CD4-positive, alpha-beta memory T cell (primary cell): Measurements from ENCODE around the gene TMEM115. TPM values are rescaled to one million over a fixed set of nuclear protein-coding genes. Genes with fewer than 3 reads are reported as not detected.

ENCODE experiments used
- CTCF ChIA-PET: fragments of 350-600 bp; sonication (Branson Sonifier 250); formaldehyde crosslinking; loops from one replicate; lab custom pipeline; 2021; ENCODE audit warnings: inconsistent platforms; ENCODE audit not compliant: partially characterized antibody; lab: Charles Lee
- POLR2A ChIA-PET: fragments of 350-600 bp; sonication (Branson Sonifier 250); formaldehyde crosslinking; loops from one replicate; lab custom pipeline; 2021; ENCODE audit not compliant: partially characterized antibody; lab: Charles Lee
- DNase-seq, 5 donors: peaks; one replicate each; pipeline versions ENCODE4 v3.0.0 to v3.0.0-alpha.2; 2020 to 2022; ENCODE audit warnings: mixed read lengths in 1 of 5
- H3K27ac ChIP-seq: one replicate; pipeline ENCODE4 v1.7.0; 2013; ENCODE audit warnings: low read depth, low read length
- H3K27me3 ChIP-seq: 2 replicates; pipeline ENCODE4 v1.7.0; 2013; ENCODE audit warnings: mild to moderate bottlenecking, low read length, moderate library complexity; ENCODE audit not compliant: insufficient read depth
- H3K36me3 ChIP-seq: 2 replicates; pipeline ENCODE4 v1.7.0; 2013; ENCODE audit warnings: mild to moderate bottlenecking, low read length, moderate library complexity; ENCODE audit not compliant: insufficient read depth
- H3K4me1 ChIP-seq: 2 replicates; pipeline ENCODE4 v1.7.0; 2013; ENCODE audit warnings: mild to moderate bottlenecking, low read length, moderate library complexity; ENCODE audit not compliant: insufficient read depth
- H3K4me3 ChIP-seq, 2 donors: one replicate each; pipeline ENCODE4 v1.7.0; 2013; ENCODE audit warnings: low read length in 2 of 2, mild to moderate bottlenecking in 1 of 2
- H3K9me3 ChIP-seq, 2 donors: one replicate each; pipeline ENCODE4 v1.7.0; 2013; ENCODE audit warnings: low read length in 2 of 2, control low read depth in 1 of 2; ENCODE audit not compliant: control insufficient read depth in 1 of 2
- H3K27ac Mint-ChIP-seq, 7 donors: one replicate each; pipeline ENCODE4 v1.8.0; 2020 to 2021; ENCODE audit warnings: mixed read lengths in 7 of 7, mild to moderate bottlenecking in 6 of 7, inconsistent platforms in 3 of 7, moderate library complexity in 3 of 7
- H3K27me3 Mint-ChIP-seq, 2 donors: one replicate each; pipeline ENCODE4 v1.8.0; 2020 to 2021; ENCODE audit warnings: mixed read lengths in 2 of 2
- H3K36me3 Mint-ChIP-seq, 2 donors: one replicate each; pipeline ENCODE4 v1.8.0; 2020 to 2021; ENCODE audit warnings: mixed read lengths in 2 of 2, inconsistent platforms in 1 of 2, mild to moderate bottlenecking in 1 of 2
- H3K4me1 Mint-ChIP-seq, 4 donors: one replicate each; pipeline ENCODE4 v1.8.0; 2020 to 2021; ENCODE audit warnings: mixed read lengths in 4 of 4, mild to moderate bottlenecking in 1 of 4
- H3K4me3 Mint-ChIP-seq, 8 donors: one replicate each; pipeline ENCODE4 v1.8.0; 2020 to 2021; ENCODE audit warnings: mixed read lengths in 8 of 8, mild to moderate bottlenecking in 7 of 8, moderate library complexity in 6 of 8, inconsistent platforms in 3 of 8
- H3K9me3 Mint-ChIP-seq, 8 donors: one replicate each; pipeline ENCODE4 v1.8.0; 2020 to 2021; ENCODE audit warnings: mixed read lengths in 8 of 8, mild to moderate bottlenecking in 5 of 8, inconsistent platforms in 3 of 8, moderate library complexity in 1 of 8
- intact Hi-C: fragments of 100-400 bp; cut with micrococcal nuclease; formaldehyde crosslinking; loops from one replicate; pipeline ENCODE4 v1.15.1; 2023
- polyA plus RNA-seq, 2 donors: library from polyadenylated mRNA; unstranded; fragments of 300-500 nt; fragmentation: Illumina TruSeq; gene quantifications; one replicate each; pipeline ENCODE4 v1.2.3, GENCODE V29; 2021
- total RNA-seq, 2 experiments: library from RNA; stranded (reverse); gene quantifications; one replicate each; pipeline ENCODE4 v1.2.3, GENCODE V29; 2021

TMEM115 gene
- total and polyA plus RNA-seq, 4 experiments from 2014 or later: 28.6 to 38.4 (median 32.8) TPM

GRCh38 chr3:50330330-50330729, 29.0 kb downstream of the TMEM115 start:
- ChIA-PET POLR2A (interaction anchor here (3.5 to 20.5 kb wide), 3 partner anchors 7 to 21 kb away, joined by 27 to 595 read pairs (median 81); partner anchors contain the start of genes CYB561D2, NPRL2, RASSF1 and TMEM115), CTCF (interaction anchor here (0.9 kb wide), 1 partner anchor 17 kb away, joined by 3 read pairs; no protein-coding TSS in a partner anchor)
- H3K27ac Mint-ChIP-seq: peak overlapping the region in 1 of 7 donors; percentile 44
- Histone ChIP-seq H3K9me3 (no peaks in the 10 kb centered on the region), H3K36me3 (peaks cover 42% of the 10 kb centered on the region), H3K27ac (no peak overlapping the region), H3K4me3 (no peak overlapping the region), H3K4me1 (peaks cover 44% of the 10 kb centered on the region), H3K27me3 (no peaks in the 10 kb centered on the region)
- peak in 1 of 5 donors; percentile 22 for DNase-seq
- peaks cover 0 to 3% (median 0%) of the 10 kb centered on the region in 8 donors for H3K9me3 Mint-ChIP-seq
- no peaks in the 10 kb centered on the region for H3K27me3 Mint-ChIP-seq
- intact Hi-C loops: no loop called here
- peaks cover 22 to 51% (median 32%) of the 10 kb centered on the region in 4 donors for H3K4me1 Mint-ChIP-seq
- peak overlapping the region in 1 of 8 donors; percentile 15 for H3K4me3 Mint-ChIP-seq
- H3K36me3 Mint-ChIP-seq: peaks cover 4 to 47% of the 10 kb centered on the region in 2 donors

DNA sequence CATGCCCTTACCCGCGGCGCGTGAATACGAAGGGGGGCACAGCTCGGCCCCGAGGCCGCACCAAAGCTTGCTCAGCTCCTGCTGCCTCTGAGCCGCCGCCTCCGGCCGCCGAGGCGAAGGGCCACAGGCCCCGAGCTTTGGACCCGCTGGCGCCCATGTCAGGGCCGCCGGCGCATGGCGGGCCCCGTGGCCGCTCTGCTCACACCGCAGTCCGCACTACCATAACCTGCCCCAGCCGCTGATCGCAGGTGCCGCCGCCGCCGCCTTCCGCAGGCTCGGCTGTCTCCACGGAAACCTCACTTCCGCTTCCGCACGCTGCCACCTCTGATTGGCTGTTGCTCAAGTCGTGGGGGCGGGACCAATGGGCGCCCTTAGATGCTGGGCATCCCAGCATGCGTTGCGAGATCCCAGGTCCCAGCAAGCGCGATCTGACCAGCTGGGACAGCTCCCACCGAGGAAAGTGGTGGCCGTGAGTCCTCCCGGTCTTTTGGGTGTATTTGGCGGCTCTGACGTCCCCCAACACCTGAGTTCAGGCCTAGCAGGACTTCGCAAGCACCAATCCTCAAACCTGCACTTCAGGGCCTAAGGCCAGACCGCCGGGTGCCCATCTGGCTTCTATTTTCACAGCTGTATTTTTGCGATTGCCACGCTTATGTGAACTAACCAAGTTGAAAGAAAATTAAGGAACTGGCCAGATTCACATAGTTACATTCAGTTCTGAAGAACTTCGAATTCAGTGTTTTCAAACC, 31.2 kb downstream of the TMEM115 start, which contains the start of gene TUSC2:
TSS of gene TUSC2 (minus strand) at position 281 of the 749 bp plus-strand sequence. CDS start at position 157, 124 bp downstream.
- POLR2A ChIA-PET: interaction anchor here (1.0 to 20.5 kb wide), 10 partner anchors 10 to 241 kb away, joined by 3 to 595 read pairs (median 8); partner anchors contain the start of genes CYB561D2, HEMK1, HYAL3 and IFRD2

DNA sequence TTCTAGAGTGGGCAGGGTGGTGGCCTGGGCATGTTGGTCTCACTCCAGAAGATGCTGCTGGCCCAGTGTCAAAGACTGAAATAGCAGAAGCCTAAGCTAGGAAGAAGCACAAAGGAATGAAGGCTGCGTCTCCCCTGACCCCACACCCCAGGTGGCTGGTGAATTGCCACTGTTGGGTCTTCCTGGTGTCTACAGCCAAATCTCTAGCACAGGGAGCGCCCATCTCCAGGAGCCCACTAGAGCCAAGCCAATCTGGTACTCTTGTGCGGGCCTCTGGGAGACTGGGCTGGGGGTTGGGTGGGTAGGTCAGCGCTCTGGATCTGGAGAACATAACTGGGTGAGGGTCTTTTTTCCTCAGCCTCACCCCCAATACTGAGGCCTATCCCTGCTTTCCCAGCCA, 32.2 kb downstream of the TMEM115 start:
- Histone ChIP-seq H3K27ac (peak overlapping the region; percentile 82), H3K4me1 (peaks cover 24% of the 10 kb centered on the region)

More for the DNA sequence above, 31.2 kb downstream of the TMEM115 start, which contains the start of gene TUSC2:
- Mint-ChIP-seq H3K9me3 (peaks cover 0 to 1% (median 0%) of the 10 kb centered on the region in 8 donors), H3K4me3 (peak within 1 kb of the TSS; percentile 91 to 97 (median 94)), H3K4me1 (peaks cover 13 to 42% (median 23%) of the 10 kb centered on the region in 4 donors), H3K36me3 (peaks cover 0 to 49% of the 10 kb centered on the region in 2 donors), H3K27ac (peak within 1 kb of the TSS; percentile 93 to 97 (median 97)), H3K27me3 (no peaks in the 10 kb centered on the region)
- intact Hi-C loops: loop anchor here (1.0 to 2.0 kb wide), 5 partner anchors 9 to 36 kb away; partner anchors contain the start of genes HYAL3, IFRD2, NAA80 and TMEM115
- Histone ChIP-seq H3K4me1 (peaks cover 22% of the 10 kb centered on the region), H3K4me3 (peak within 1 kb of the TSS; percentile 73 to 91), H3K27ac (peak within 1 kb of the TSS; percentile 82), H3K36me3 (peaks cover 37% of the 10 kb centered on the region), H3K9me3 (no peaks in the 10 kb centered on the region), H3K27me3 (no peaks in the 10 kb centered on the region)
- DNase-seq: peak; percentile 91 to 96 (median 93)
- CTCF ChIA-PET: interaction anchor here (1.0 to 3.4 kb wide), 9 partner anchors 9 to 102 kb away, joined by 3 to 17 read pairs (median 4); partner anchors contain the start of genes HYAL3, NAA80 and NPRL2

DNA sequence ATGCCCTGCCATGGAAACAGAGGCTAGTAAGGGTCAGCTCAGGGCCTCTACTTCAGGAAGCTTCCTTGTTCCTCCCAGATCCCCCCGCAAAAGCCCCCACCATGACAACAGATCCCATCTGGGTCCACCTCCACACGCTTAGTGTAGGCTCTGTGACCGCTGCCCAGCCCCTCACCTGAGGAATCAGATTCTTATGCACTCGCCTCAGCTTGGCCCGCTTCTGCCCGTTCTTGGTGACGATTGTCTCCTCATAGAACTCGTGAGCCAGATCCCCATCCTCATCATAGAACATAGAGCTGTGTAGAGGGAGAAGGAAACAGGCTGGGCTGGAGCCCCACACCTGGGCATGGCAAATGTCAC, 33.2 kb downstream of the TMEM115 start:
- ChIA-PET POLR2A (interaction anchor here (3.8 to 20.5 kb wide), 3 partner anchors 10 to 27 kb away, joined by 16 to 595 read pairs (median 144); partner anchors contain the start of genes CYB561D2, HYAL3, NAA80 and NPRL2), CTCF (interaction anchor here (0.8 to 3.4 kb wide), 6 partner anchors 11 to 132 kb away, joined by 3 to 17 read pairs (median 3); partner anchors contain the start of genes CYB561D2, HYAL3, NAA80 and NPRL2)
- Mint-ChIP-seq H3K4me1 (peaks cover 14 to 37% (median 23%) of the 10 kb centered on the region in 4 donors), H3K27me3 (no peaks in the 10 kb centered on the region), H3K4me3 (peak overlapping the region in 5 of 8 donors; percentile 21 to 61 (median 41)), H3K9me3 (peaks cover 0 to 1% (median 0%) of the 10 kb centered on the region in 8 donors), H3K36me3 (peaks cover 0 to 39% of the 10 kb centered on the region in 2 donors), H3K27ac (peak overlapping the region in 3 of 7 donors; percentile 62 to 79 (median 70))
- no peak overlapping the region for H3K27ac ChIP-seq
- H3K9me3 ChIP-seq: no peaks in the 10 kb centered on the region
- no peak overlapping the region for H3K4me3 ChIP-seq
- intact Hi-C loops: no loop called here
- peaks cover 28% of the 10 kb centered on the region for H3K4me1 ChIP-seq
- H3K36me3 ChIP-seq: peaks cover 26% of the 10 kb centered on the region
- peak in 1 of 5 donors; percentile 16 for DNase-seq
- H3K27me3 ChIP-seq: no peaks in the 10 kb centered on the region

More for the DNA sequence above, 32.2 kb downstream of the TMEM115 start:
- no peaks in the 10 kb centered on the region for H3K27me3 Mint-ChIP-seq
- Histone ChIP-seq H3K9me3 (no peaks in the 10 kb centered on the region), H3K36me3 (peaks cover 35% of the 10 kb centered on the region), H3K27me3 (no peaks in the 10 kb centered on the region), H3K4me3 (peak overlapping the region; percentile 73 to 91)
- ChIA-PET CTCF (interaction anchor here (1.0 to 3.4 kb wide), 8 partner anchors 8 to 81 kb away, joined by 3 to 17 read pairs (median 4); partner anchors contain the start of genes HYAL3 and NAA80), POLR2A (interaction anchor here (1.6 to 20.5 kb wide), 9 partner anchors 9 to 242 kb away, joined by 4 to 595 read pairs (median 27); partner anchors contain the start of genes CYB561D2, HEMK1, HYAL3 and IFRD2)
- H3K4me3 Mint-ChIP-seq: peak overlapping the region; percentile 80 to 97 (median 94)
- peak overlapping the region in 6 of 7 donors; percentile 78 to 94 (median 87) for H3K27ac Mint-ChIP-seq
- DNase-seq: peak in 1 of 5 donors; percentile 33
- peaks cover 0 to 1% (median 0%) of the 10 kb centered on the region in 8 donors for H3K9me3 Mint-ChIP-seq
- H3K4me1 Mint-ChIP-seq: peaks cover 14 to 37% (median 23%) of the 10 kb centered on the region in 4 donors
- intact Hi-C loops: no loop called here
- H3K36me3 Mint-ChIP-seq: peaks cover 0 to 48% of the 10 kb centered on the region in 2 donors

DNA sequence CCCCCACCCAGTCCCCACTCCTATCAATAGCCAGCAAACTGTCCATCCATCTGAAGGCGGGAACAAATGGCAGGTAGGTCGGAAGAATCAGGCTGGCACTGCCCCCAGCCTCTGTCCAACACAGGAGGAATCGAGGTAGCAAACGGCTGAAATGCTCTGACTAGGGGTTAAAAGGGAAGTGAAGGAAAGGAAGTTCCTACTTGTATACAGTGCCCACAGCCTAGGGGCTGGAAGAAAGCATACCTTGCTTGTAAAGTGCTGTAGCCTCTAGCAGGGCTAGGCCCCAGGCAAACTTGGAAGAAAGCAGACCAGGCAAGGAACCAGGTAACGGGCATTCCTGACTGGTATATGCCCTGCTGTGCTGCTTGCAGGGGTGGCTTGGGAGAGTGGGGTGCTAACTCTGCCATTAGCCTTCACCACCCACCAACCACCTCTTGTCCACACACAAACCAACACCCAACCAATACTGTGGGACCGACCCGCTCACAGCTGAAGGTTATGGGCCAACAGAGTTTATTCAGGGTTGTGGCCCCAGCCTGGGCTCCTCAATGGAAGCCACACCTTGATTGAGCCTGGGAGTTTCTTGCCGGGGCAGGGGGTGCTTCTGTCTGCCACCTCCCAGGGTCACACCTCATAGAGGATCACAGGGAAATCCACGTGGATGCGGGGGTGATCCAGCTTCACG, 33.7 kb downstream of the TMEM115 start:
- Histone ChIP-seq H3K4me1 (peaks cover 29% of the 10 kb centered on the region), H3K9me3 (no peaks in the 10 kb centered on the region), H3K27me3 (no peaks in the 10 kb centered on the region), H3K36me3 (peaks cover 20% of the 10 kb centered on the region), H3K4me3 (no peak overlapping the region), H3K27ac (no peak overlapping the region)
- peak overlapping the region in 3 of 8 donors; percentile 21 to 67 (median 49) for H3K4me3 Mint-ChIP-seq
- H3K4me1 Mint-ChIP-seq: peaks cover 15 to 38% (median 25%) of the 10 kb centered on the region in 4 donors
- peaks cover 0 to 34% of the 10 kb centered on the region in 2 donors for H3K36me3 Mint-ChIP-seq
- ChIA-PET CTCF (interaction anchor here (0.6 to 5.6 kb wide), 10 partner anchors 11 to 131 kb away, joined by 3 to 37 read pairs (median 4); partner anchors contain the start of genes CYB561D2, HYAL3, NAA80 and NPRL2), POLR2A (interaction anchor here (0.7 to 20.5 kb wide), 4 partner anchors 10 to 32 kb away, joined by 3 to 595 read pairs (median 80); partner anchors contain the start of genes CYB561D2, HYAL3, NAA80 and NPRL2)
- peak overlapping the region in 3 of 7 donors; percentile 70 to 79 (median 76) for H3K27ac Mint-ChIP-seq
- peaks cover 0 to 1% (median 0%) of the 10 kb centered on the region in 8 donors for H3K9me3 Mint-ChIP-seq
- no peaks in the 10 kb centered on the region for H3K27me3 Mint-ChIP-seq
- peak in 1 of 5 donors; percentile 7 for DNase-seq
- intact Hi-C loops: loop anchor here (2.0 kb wide), 1 partner anchor 131 kb away; no protein-coding TSS in a partner anchor

GRCh38 chr3:50325113-50325480, 34.2 kb downstream of the TMEM115 start:
- no peak overlapping the region for H3K27ac ChIP-seq
- POLR2A ChIA-PET: interaction anchor here (0.7 to 14.4 kb wide), 5 partner anchors 10 to 31 kb away, joined by 3 to 144 read pairs (median 8); partner anchors contain the start of genes HYAL3 and NAA80
- H3K36me3 ChIP-seq: peaks cover 15% of the 10 kb centered on the region
- no peak overlapping the region for H3K4me3 ChIP-seq
- H3K4me1 ChIP-seq: peaks cover 34% of the 10 kb centered on the region
- Mint-ChIP-seq H3K9me3 (peaks cover 0 to 1% (median 0%) of the 10 kb centered on the region in 8 donors), H3K4me1 (peaks cover 19 to 43% (median 30%) of the 10 kb centered on the region in 4 donors), H3K27me3 (no peaks in the 10 kb centered on the region), H3K4me3 (peak overlapping the region in 1 of 8 donors; percentile 67), H3K27ac (peak overlapping the region; percentile 29 to 90 (median 79)), H3K36me3 (peaks cover 0 to 31% of the 10 kb centered on the region in 2 donors)
- H3K9me3 ChIP-seq: no peaks in the 10 kb centered on the region
- no peaks in the 10 kb centered on the region for H3K27me3 ChIP-seq
- intact Hi-C loops: loop anchor here (2.0 kb wide), 1 partner anchor 130 kb away; no protein-coding TSS in a partner anchor
- no peak for DNase-seq
- CTCF ChIA-PET: interaction anchor here (0.6 to 5.6 kb wide), 9 partner anchors 12 to 217 kb away, joined by 3 to 37 read pairs (median 7); partner anchors contain the start of genes HYAL3, IFRD2, NAA80 and RASSF1
